SK-N-SH treated with all-trans-retinoic acid at 6 μM for 48 hours (cell line): ENCODE data around the gene NR2F2.

Source experiments
- ARNTL ChIP-seq: fragments of 450-650 bp; formaldehyde crosslinking; IDR thresholded peaks from 2 replicates; pipeline ENCODE4 v1.5.0; 2020; ENCODE audit warnings: low read depth, mild to moderate bottlenecking, moderate library complexity, borderline replicate concordance
- CSDC2 ChIP-seq: fragments of 250-450 bp; sonication (Bioruptor Pico); IDR thresholded peaks from 2 replicates; pipeline ENCODE4 v1.5.0; 2020; ENCODE audit warnings: mild to moderate bottlenecking, moderate library complexity
- ZFP3 ChIP-seq: fragments of 250-450 bp; sonication (Bioruptor Pico); IDR thresholded peaks from 2 replicates; pipeline ENCODE4 v1.5.0; 2020; ENCODE audit warnings: mild to moderate bottlenecking, moderate library complexity
- ZNF70 ChIP-seq: fragments of 450-650 bp; formaldehyde crosslinking; IDR thresholded peaks from 2 replicates; pipeline ENCODE4 v1.5.0; 2020; ENCODE audit warnings: mild to moderate bottlenecking, moderate library complexity
- ZNF8 ChIP-seq: fragments of 450-650 bp; formaldehyde crosslinking; IDR thresholded peaks from 2 replicates; pipeline ENCODE4 v1.5.0; 2020; ENCODE audit warnings: mild to moderate bottlenecking, moderate library complexity
- TF ChIP-seq, protein P1 (sequence below): fragments of 250-450 bp; sonication (Bioruptor Pico); IDR thresholded peaks from 2 replicates; pipeline ENCODE4 v1.5.1; 2020; ENCODE audit warnings: low read depth, mild to moderate bottlenecking, moderate library complexity

- no peak for TF ChIP-seq ZNF70
- TF ChIP-seq ZFP3, result no peak
- TF ChIP-seq, protein P1, sequence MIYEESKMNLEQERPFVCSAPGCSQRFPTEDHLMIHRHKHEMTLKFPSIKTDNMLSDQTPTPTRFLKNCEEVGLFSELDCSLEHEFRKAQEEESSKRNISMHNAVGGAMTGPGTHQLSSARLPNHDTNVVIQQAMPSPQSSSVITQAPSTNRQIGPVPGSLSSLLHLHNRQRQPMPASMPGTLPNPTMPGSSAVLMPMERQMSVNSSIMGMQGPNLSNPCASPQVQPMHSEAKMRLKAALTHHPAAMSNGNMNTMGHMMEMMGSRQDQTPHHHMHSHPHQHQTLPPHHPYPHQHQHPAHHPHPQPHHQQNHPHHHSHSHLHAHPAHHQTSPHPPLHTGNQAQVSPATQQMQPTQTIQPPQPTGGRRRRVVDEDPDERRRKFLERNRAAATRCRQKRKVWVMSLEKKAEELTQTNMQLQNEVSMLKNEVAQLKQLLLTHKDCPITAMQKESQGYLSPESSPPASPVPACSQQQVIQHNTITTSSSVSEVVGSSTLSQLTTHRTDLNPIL (CRISPR knock-in tag), result no peak
- TF ChIP-seq ZNF8 (CRISPR knock-in tag), result no peak
- no peak for TF ChIP-seq ARNTL
- no peak for TF ChIP-seq CSDC2 (CRISPR knock-in tag)
Observed at GRCh38 chr15:96341513-96342405, 11.3 kb downstream of the NR2F2 start.
